Fibroblast of villous mesenchyme (primary cell): ENCODE measurements around the gene ELANE. TPM values are rescaled to one million over a fixed set of nuclear protein-coding genes. Genes with fewer than 3 reads are reported as not detected.

Source experiments
- DNase-seq: peaks from one replicate; pipeline ENCODE4 v3.0.0-alpha.2; 2010; ENCODE audit warnings: low read depth
- H3K4me3 ChIP-seq: 2 replicates; pipeline ENCODE4 v1.5.1; 2011; ENCODE audit warnings: low read depth, mild to moderate bottlenecking, low read length
- total RNA-seq: library from RNA; depleted of rRNA; stranded (reverse); fragments of >200 nt; gene quantifications from 2 replicates; pipeline ENCODE4 v1.2.3, GENCODE V29; 2012
- TF ChIP-seq, protein P1 (sequence below): IDR thresholded peaks from 2 replicates; pipeline ENCODE4 v1.5.1; 2012; ENCODE audit warnings: low read depth, mild to moderate bottlenecking, low read length; ENCODE audit not compliant: insufficient read depth

The ELANE gene
- total RNA-seq, 1 donor, result not detected

DNA sequence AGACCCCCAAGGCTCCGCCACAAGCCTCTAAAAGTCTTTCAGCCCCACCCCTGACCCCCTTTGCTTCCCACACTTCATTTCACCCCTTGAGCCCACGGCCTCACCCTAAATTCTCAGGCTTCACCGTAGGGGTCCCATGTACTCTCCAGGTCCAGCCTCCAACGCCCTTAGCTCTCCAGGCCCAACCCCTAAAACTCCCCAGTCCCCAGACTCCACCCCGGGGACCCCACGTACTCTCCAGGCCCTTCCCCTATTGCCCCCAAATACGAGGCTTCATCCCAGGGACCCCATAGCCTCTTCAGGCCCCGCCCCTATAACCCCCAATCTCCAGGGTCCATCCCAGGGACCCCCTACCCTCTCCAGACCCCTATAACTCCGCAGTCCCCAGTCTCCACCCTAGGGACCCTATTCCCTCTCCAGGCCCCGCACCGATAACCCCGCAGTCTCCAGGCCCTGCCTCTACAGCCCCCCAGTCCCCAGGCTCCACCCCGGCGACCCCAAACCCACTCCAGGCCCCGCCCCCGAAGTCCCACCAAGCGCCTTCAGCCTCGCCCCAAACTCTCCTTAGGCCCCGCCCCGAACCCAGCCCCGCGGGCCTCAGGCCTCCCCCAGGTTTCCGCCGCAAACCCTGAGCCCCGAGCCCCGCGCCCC, 40.3 kb downstream of the ELANE start:
- peak overlapping the region; percentile 83 for H3K4me3 ChIP-seq
- TF ChIP-seq, protein P1, sequence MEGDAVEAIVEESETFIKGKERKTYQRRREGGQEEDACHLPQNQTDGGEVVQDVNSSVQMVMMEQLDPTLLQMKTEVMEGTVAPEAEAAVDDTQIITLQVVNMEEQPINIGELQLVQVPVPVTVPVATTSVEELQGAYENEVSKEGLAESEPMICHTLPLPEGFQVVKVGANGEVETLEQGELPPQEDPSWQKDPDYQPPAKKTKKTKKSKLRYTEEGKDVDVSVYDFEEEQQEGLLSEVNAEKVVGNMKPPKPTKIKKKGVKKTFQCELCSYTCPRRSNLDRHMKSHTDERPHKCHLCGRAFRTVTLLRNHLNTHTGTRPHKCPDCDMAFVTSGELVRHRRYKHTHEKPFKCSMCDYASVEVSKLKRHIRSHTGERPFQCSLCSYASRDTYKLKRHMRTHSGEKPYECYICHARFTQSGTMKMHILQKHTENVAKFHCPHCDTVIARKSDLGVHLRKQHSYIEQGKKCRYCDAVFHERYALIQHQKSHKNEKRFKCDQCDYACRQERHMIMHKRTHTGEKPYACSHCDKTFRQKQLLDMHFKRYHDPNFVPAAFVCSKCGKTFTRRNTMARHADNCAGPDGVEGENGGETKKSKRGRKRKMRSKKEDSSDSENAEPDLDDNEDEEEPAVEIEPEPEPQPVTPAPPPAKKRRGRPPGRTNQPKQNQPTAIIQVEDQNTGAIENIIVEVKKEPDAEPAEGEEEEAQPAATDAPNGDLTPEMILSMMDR, result no peak
- no peak for DNase-seq

DNA sequence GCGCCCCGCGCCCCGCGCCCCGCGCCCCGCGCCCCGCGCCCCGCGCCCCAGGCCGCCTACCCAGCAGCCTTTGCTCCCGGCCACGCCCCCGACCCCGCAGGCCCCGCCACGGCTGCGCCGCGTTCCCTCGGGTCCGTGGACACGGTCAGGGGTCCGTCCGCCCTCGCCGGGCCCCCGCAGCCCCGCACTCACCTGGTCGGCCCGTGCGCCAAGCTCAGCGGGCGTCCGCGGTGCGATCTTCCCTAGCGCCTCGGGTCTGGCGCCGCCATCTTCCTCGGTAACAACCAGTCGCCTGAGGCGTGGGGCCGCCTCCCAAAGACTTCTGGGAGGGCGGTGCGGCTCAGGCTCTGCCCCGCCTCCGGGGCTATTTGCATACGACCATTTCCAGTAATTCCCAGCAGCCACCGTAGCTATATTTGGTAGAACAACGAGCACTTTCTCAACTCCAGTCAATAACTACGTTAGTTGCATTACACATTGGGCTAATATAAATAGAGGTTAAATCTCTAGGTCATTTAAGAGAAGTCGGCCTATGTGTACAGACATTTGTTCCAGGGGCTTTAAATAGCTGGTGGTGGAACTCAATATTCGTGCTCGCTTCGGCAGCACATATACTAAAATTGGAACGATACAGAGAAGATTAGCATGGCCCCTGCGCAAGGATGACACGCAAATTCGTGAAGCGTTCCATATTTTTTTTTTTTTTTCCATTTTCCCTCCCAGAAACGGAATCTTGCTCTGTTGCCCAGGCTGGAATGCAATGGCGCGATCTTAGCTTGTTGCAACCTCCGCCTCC, 41.0 kb downstream of the ELANE start, which contains the start of the genes MED16 and RNU6-9:
Gene MED16 (minus strand): TSS at position 294 of the 796 bp plus-strand sequence. CDS start 2,056 bp downstream, outside the sequence.
Gene RNU6-9 (plus strand): TSS at position 591 of the 796 bp plus-strand sequence.
- TF ChIP-seq, protein P1, result no peak
- DNase-seq, result peak; percentile 95
- peak within 1 kb of the TSS; percentile 83 for H3K4me3 ChIP-seq

GRCh38 chr19:896434-896833, 44.3 kb downstream of the ELANE start:
- TF ChIP-seq, protein P1, result no peak
- no peak overlapping the region for H3K4me3 ChIP-seq
- DNase-seq, result no peak

DNA sequence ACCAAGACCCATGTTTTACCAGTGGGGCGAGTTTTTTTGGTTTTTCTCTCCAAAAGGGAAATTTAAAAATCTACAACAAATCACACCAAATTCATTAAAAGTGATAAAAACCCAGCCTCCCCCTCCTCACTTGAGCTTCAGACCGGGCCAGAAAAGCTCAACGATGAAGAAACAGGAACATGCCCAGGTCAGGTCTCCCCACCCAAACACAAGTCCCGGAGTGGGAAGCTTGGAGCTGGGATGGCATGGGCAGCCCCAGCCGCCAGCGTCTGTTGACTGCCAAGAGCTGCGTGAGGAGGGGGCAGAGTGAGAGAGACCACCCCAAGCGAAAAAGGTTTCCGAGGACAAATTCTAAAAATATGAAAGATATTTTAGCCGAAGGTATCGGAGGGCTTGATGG, 44.9 kb downstream of the ELANE start:
- no peak overlapping the region for H3K4me3 ChIP-seq
- DNase-seq, result no peak
- TF ChIP-seq, protein P1, result no peak

GRCh38 chr19:897442-898039, 45.4 kb downstream of the ELANE start:
- no peak overlapping the region for H3K4me3 ChIP-seq
- TF ChIP-seq, protein P1, result peak; percentile 13
- DNase-seq, result no peak

DNA sequence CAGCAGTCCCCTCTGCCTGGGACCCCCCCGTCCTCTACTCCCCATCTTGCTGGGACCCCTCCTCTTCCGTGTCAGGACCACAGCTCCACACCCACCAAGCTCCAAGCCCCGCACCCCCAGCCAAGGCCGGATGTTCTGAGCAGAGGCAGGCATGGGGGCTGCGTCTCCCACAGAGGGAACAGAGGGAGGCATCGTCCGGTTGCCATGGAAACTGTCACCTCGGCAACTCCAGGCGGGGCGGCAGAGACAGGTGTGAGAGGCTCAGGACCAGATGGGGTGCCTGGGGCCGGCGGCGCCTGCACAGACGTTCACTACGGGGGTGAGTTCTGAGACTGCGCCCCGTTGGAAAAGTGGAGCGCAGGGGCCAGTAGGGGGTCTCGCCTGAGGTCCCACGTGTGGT, 46.6 kb downstream of the ELANE start:
- no peak for DNase-seq
- H3K4me3 ChIP-seq, result no peak overlapping the region
- TF ChIP-seq, protein P1, result no peak
